Mesothelial cell of epicardium (in vitro differentiated cells): ENCODE results near the gene HVCN1. TPM values are rescaled to one million over a fixed set of nuclear protein-coding genes. Genes with fewer than 3 reads are reported as not detected.

ENCODE experiments used
- DNase-seq, 2 experiments: peaks; one replicate each; pipeline ENCODE4 v3.0.0; 2021; ENCODE audit warnings: low spot score in 2 of 2; ENCODE audit not compliant: unreplicated experiment in 2 of 2
- H3K27ac Mint-ChIP-seq: 2 replicates; pipeline ENCODE4 v1.8.0; 2021; ENCODE audit warnings: mixed read lengths
- H3K27me3 Mint-ChIP-seq: 2 replicates; pipeline ENCODE4 v1.8.0; 2021; ENCODE audit warnings: low read depth, mixed read lengths
- H3K36me3 Mint-ChIP-seq: 2 replicates; pipeline ENCODE4 v1.8.0; 2021; ENCODE audit warnings: mixed read lengths
- H3K4me1 Mint-ChIP-seq: 2 replicates; pipeline ENCODE4 v1.8.0; 2021; ENCODE audit warnings: mixed read lengths
- H3K4me3 Mint-ChIP-seq: 2 replicates; pipeline ENCODE4 v1.8.0; 2021; ENCODE audit warnings: mild to moderate bottlenecking, moderate library complexity, mixed read lengths
- H3K9me3 Mint-ChIP-seq: 2 replicates; pipeline ENCODE4 v1.8.0; 2021; ENCODE audit warnings: mixed read lengths
- total RNA-seq: library from RNA; stranded (reverse); gene quantifications from 3 replicates; pipeline ENCODE4 v1.2.1, GENCODE V29; 2021
- TF ChIP-seq, protein P1 (sequence below): fragments of 200-600 bp; sonication (generic); IDR thresholded peaks from one replicate; pipeline ENCODE4 v1.5.0; 2021; ENCODE audit warnings: antibody characterized with exemption; ENCODE audit not compliant: unreplicated experiment

Gene HVCN1
- total RNA-seq, 1 donor from 2014 or later, result 7.0 TPM

GRCh38 chr12:110666892-110667291 lies 22.0 kb downstream of the HVCN1 start:
- Mint-ChIP-seq H3K27ac (no peak overlapping the region), H3K27me3 (peaks cover 2% of the 10 kb centered on the region), H3K36me3 (peaks cover 11% of the 10 kb centered on the region), H3K4me3 (no peak overlapping the region), H3K4me1 (no peaks in the 10 kb centered on the region), H3K9me3 (peaks cover 18% of the 10 kb centered on the region)
- DNase-seq, result no peak
- TF ChIP-seq, protein P1, sequence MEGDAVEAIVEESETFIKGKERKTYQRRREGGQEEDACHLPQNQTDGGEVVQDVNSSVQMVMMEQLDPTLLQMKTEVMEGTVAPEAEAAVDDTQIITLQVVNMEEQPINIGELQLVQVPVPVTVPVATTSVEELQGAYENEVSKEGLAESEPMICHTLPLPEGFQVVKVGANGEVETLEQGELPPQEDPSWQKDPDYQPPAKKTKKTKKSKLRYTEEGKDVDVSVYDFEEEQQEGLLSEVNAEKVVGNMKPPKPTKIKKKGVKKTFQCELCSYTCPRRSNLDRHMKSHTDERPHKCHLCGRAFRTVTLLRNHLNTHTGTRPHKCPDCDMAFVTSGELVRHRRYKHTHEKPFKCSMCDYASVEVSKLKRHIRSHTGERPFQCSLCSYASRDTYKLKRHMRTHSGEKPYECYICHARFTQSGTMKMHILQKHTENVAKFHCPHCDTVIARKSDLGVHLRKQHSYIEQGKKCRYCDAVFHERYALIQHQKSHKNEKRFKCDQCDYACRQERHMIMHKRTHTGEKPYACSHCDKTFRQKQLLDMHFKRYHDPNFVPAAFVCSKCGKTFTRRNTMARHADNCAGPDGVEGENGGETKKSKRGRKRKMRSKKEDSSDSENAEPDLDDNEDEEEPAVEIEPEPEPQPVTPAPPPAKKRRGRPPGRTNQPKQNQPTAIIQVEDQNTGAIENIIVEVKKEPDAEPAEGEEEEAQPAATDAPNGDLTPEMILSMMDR, result no peak

DNA sequence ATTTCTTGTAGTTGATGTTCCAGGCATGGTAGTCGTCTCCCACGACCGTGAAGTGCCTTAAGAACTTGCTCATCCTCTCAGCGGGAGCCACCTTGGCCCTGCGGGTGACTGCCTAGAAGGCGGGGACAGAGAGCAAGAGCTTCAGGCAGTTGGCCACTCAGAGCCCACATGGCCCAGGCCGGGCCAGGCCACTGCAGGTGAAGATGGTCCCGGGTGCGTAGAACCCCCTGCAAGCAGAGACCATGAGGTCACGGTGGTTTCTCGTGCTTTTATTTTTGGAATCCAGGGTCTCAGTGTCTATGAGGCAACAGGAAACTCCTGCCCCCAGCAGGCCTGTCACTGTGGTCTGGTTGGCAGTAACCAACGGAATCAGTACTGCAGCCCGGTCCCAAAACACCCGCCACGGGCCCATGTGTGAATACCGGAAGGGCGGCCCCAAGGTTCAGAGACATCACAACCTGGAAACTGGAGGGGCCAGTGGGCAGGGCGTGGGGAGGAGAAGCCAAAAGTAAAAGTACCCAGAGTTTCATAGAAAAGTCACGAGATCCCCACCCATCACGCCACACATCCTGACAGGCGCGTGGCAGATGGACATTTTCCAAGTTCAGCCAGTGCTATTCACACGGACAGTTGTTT lies 27.5 kb downstream of the HVCN1 start:
- Mint-ChIP-seq H3K9me3 (peaks cover 14% of the 10 kb centered on the region), H3K4me3 (no peak overlapping the region), H3K4me1 (no peaks in the 10 kb centered on the region), H3K27ac (no peak overlapping the region), H3K36me3 (peaks cover 7% of the 10 kb centered on the region), H3K27me3 (peaks cover 2% of the 10 kb centered on the region)
- no peak for DNase-seq
- TF ChIP-seq, protein P1, result no peak

- TF ChIP-seq, protein P1, result no peak
- peaks cover 8% of the 10 kb centered on the region for H3K36me3 Mint-ChIP-seq
- no peak overlapping the region for H3K27ac Mint-ChIP-seq
- no peaks in the 10 kb centered on the region for H3K4me1 Mint-ChIP-seq
- H3K9me3 Mint-ChIP-seq, result peaks cover 1% of the 10 kb centered on the region
- peaks cover 2% of the 10 kb centered on the region for H3K27me3 Mint-ChIP-seq
- no peak overlapping the region for H3K4me3 Mint-ChIP-seq
- no peak for DNase-seq
Observed at GRCh38 chr12:110658878-110659277, 30.0 kb downstream of the HVCN1 start.

DNA sequence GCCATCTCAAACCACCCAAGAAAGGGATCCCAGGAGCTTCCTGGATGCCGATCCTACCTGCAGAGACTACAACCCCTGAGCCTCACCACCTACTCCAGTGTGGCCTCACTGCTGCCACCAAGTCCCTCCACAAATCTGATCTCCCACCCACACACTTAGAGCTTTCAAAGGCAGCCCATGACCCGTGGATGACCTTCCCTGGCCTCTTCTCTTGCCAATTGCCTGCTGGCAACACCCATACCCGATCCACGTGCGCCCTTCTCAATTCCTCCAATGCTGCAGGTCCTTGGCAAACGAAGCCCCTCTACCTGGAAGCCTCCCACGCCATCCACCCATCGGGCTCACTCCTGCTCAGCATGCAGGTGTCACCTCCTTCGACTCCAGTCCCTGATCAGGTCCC lies 30.7 kb downstream of the HVCN1 start:
- Mint-ChIP-seq H3K27ac (no peak overlapping the region), H3K36me3 (peaks cover 10% of the 10 kb centered on the region), H3K4me1 (no peaks in the 10 kb centered on the region), H3K27me3 (peaks cover 2% of the 10 kb centered on the region), H3K9me3 (no peaks in the 10 kb centered on the region), H3K4me3 (no peak overlapping the region)
- no peak for DNase-seq
- TF ChIP-seq, protein P1, result no peak

DNA sequence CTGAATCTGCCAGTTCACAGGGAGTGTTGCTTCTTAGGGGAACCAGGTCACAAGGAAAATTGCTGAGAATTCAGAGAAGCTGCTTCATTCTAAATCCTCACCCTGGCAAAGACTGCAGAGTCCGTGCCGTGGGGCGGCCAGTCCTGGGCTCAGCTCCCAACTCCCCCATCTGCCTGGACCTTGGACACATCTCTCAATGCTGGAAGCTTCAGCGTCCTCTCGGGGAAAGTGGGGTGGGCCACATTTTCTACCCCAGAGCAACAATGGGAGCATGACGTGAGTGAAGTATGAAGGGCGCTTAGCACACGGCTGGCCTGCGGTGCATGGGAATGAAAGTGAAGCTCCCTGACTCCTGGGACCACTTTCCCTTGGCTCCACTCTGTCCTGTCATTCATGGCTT lies 31.2 kb downstream of the HVCN1 start:
- no peak for DNase-seq
- TF ChIP-seq, protein P1, result no peak
- H3K27me3 Mint-ChIP-seq, result peaks cover under 1% of the 10 kb centered on the region
- H3K4me3 Mint-ChIP-seq, result no peak overlapping the region
- no peaks in the 10 kb centered on the region for H3K4me1 Mint-ChIP-seq
- H3K27ac Mint-ChIP-seq, result no peak overlapping the region
- H3K36me3 Mint-ChIP-seq, result peaks cover 10% of the 10 kb centered on the region
- no peaks in the 10 kb centered on the region for H3K9me3 Mint-ChIP-seq
